GM06990 (cell line): ENCODE measurements around the gene DGKB.

Source experiments
- DNase-seq: peaks from one replicate; pipeline ENCODE4 v3.0.0-alpha.2; 2011; ENCODE audit not compliant: insufficient read length; ENCODE audit errors: extremely low read depth
- H3K27me3 ChIP-seq: replicated peaks from 2 replicates; pipeline ENCODE4 v1.6.0; 2011; ENCODE audit warnings: low read length; ENCODE audit not compliant: control insufficient read depth, insufficient read depth
- H3K36me3 ChIP-seq: 2 replicates; pipeline ENCODE4 v1.5.1; 2011; ENCODE audit warnings: low read length; ENCODE audit not compliant: control insufficient read depth, insufficient read depth
- H3K4me3 ChIP-seq: replicated peaks from 2 replicates; pipeline ENCODE4 v1.5.1; 2011; ENCODE audit warnings: low read depth, mild to moderate bottlenecking, control low read depth, low read length
- CTCF ChIP-seq: IDR thresholded peaks from 2 replicates; pipeline ENCODE4 v1.5.1; 2011; ENCODE audit warnings: low read length, control low read depth, mild to moderate bottlenecking, inconsistent platforms; ENCODE audit not compliant: insufficient read depth, poor library complexity, severe bottlenecking

DGKB gene

DNA sequence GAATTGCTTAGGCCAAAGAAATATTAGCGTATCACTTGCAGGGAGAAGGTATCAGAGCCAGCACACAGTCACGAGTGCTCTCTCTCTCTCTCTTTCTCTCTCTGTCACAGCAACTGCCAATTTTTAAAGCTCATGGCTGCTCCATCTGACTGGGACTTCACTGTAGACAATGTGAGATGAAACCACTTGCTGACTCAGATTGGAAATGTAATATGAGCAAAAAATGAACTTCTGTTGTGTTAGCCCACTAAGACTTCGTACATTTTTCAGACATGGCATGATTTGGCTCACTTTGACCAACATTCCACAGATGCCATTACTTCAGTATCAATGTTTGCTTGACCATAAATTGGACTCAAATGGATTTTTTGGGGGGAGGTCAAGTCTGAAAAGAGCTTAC, 68.1 kb downstream of the DGKB start:
- H3K36me3 ChIP-seq: no peaks in the 10 kb centered on the region
- no peak overlapping the region for H3K4me3 ChIP-seq
- no peak for TF ChIP-seq CTCF
- H3K27me3 ChIP-seq: no peaks in the 10 kb centered on the region
- DNase-seq: no peak

- no peak for DNase-seq
- no peaks in the 10 kb centered on the region for H3K36me3 ChIP-seq
- no peaks in the 10 kb centered on the region for H3K27me3 ChIP-seq
- no peak for TF ChIP-seq CTCF
- no peak overlapping the region for H3K4me3 ChIP-seq
Measured at GRCh38 chr7:14833707-14834106, 68.8 kb downstream of the DGKB start.

DNA sequence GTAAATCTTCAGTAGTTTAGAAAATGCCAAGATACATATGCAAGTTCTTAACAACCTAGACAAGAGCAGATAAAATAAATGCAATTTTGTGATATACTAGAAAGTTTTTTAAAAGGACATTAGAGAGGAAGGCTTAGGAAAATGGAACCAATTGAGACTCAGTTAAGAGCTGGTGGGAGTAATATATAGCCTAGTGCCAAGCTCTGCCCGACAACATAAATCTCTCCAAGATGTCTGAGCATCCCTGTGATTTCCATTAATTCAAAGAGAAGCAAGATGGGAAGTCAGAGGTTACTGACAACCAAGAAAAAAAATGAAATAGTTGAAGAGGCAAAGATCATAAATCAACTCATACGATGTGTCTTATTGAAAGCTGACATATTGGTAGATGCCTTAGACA, 74.5 kb downstream of the DGKB start:
- Histone ChIP-seq H3K36me3 (no peaks in the 10 kb centered on the region), H3K27me3 (no peaks in the 10 kb centered on the region), H3K4me3 (no peak overlapping the region)
- no peak for DNase-seq
- no peak for TF ChIP-seq CTCF

GRCh38 chr7:14826426-14826825, 76.1 kb downstream of the DGKB start:
- Histone ChIP-seq H3K36me3 (no peaks in the 10 kb centered on the region), H3K4me3 (no peak overlapping the region), H3K27me3 (no peaks in the 10 kb centered on the region)
- TF ChIP-seq CTCF: no peak
- no peak for DNase-seq

DNA sequence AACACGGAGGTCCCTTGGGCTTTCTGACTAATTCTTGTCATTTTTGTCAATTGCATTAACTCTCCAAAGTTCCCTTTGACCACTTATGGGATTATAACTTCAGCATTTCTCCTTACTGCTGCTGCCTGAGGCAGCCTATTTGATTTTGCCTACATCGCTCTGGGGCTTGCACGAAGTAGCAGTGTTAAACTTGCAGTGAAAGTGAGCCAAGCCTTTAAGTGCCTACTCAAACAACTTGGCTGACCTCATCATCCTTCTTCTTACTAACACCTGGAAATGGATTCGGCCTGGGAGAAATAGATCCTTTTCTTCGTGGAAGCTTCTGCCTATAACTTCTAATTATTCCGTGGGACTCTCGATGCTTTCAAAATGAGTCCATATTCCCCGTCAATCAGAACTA, 76.6 kb downstream of the DGKB start:
- Histone ChIP-seq H3K27me3 (no peaks in the 10 kb centered on the region), H3K4me3 (no peak overlapping the region), H3K36me3 (no peaks in the 10 kb centered on the region)
- TF ChIP-seq CTCF: no peak
- DNase-seq: no peak

DNA sequence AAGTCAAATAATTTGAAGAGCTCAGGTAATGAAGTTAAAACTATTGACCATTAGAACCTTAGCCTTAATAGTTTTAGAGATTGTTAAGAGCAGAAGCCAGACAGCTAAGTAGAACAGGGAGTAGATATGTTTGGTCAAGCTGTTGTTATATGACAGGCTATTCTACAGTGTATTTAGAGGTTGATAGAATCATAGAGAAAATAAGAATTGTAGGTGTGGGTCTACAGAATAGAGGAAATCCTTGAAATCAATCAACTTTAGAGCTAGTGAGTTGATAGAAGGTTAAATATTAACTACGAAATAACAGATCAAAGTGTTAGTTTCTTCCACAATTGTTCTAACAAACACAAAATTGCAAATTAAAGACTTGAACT, 80.1 kb downstream of the DGKB start:
- no peak for DNase-seq
- no peaks in the 10 kb centered on the region for H3K36me3 ChIP-seq
- no peaks in the 10 kb centered on the region for H3K27me3 ChIP-seq
- no peak for TF ChIP-seq CTCF
- H3K4me3 ChIP-seq: no peak overlapping the region
